ENCODE measurements around the gene TUBB.

Gene TUBB

GRCh38 chr6:30684386-30685156 lies 35.6 kb upstream of the TUBB start:
- Mint-ChIP-seq H3K4me3 (peak overlapping the region; percentile 98), H3K9me3 (no peaks in the 10 kb centered on the region), H3K4me1 (peaks cover 52% of the 10 kb centered on the region), H3K27me3 (no peaks in the 10 kb centered on the region), H3K27ac (peak overlapping the region; percentile 92), H3K36me3 (peaks cover 40% of the 10 kb centered on the region)
- DNase-seq (ENCODE audit: low spot score in 2 of 2): no peak
- ATAC-seq (ENCODE audit: low read depth): no peak

- ATAC-seq (ENCODE audit: low read depth): no peak
- Mint-ChIP-seq H3K27ac (peak overlapping the region; percentile 90), H3K27me3 (no peaks in the 10 kb centered on the region), H3K4me3 (peak overlapping the region; percentile 98), H3K9me3 (no peaks in the 10 kb centered on the region), H3K36me3 (peaks cover 38% of the 10 kb centered on the region), H3K4me1 (peaks cover 53% of the 10 kb centered on the region)
- DNase-seq (ENCODE audit: low spot score in 2 of 2): no peak
Measured at GRCh38 chr6:30685157-30686008, 34.8 kb upstream of the TUBB start.

DNA sequence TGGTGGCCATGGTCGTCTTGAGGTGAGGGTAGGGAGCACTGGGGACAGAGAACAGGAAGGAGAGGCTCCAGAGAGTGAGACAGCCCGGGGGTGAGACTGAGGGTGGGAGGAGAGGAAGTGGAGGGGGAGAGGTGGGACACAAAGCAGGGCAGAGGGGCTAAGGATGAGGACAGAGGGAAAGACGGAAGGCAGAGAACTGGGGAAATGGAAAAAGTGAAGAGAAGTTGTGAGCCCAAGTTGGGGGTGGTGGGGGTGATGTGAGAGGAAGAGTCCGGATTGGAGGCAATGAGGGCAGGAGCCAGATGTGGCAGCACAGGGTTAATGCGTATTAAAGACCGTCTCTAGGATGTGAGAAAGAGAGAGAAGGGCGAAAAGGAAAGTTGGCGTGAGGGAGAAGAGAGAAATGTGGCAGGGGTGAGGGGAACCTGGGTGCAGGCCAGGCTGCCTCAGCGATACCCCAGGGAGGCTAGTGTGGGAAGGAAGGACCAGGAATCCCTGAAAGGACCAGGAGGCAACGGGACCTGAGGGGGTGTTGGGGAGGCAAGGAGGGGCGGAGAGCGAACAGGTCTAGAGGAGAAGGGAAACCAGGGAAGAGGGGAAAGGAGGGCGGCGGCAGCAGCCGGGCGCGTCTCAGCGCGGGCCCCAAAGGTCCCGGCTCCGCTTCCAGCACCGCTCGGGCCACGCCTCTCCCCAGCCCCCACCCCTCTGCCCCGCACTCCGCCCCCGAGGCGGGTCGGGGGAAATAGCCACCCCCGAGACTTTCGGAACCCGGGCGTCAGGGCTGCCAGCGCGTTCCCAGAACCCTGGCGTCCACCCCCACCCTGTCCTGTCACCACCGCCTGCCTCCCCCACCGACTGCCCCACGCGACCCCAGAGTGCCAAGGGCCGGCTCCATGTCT lies 33.9 kb upstream of the TUBB start, which contains the start of gene PPP1R18:
PPP1R18 (minus strand) TSS at position 637 of the 899 bp plus-strand sequence; CDS start at position 10, 627 bp downstream.
- H3K27ac Mint-ChIP-seq: peak within 1 kb of the TSS; percentile 90
- no peaks in the 10 kb centered on the region for H3K9me3 Mint-ChIP-seq
- ATAC-seq (ENCODE audit: low read depth): peak; percentile 45
- H3K36me3 Mint-ChIP-seq: peaks cover 34% of the 10 kb centered on the region
- peak within 1 kb of the TSS; percentile 98 for H3K4me3 Mint-ChIP-seq
- peak; percentile 71 to 73 for DNase-seq (ENCODE audit: low spot score in 2 of 2)
- H3K4me1 Mint-ChIP-seq: peaks cover 53% of the 10 kb centered on the region
- no peaks in the 10 kb centered on the region for H3K27me3 Mint-ChIP-seq

DNA sequence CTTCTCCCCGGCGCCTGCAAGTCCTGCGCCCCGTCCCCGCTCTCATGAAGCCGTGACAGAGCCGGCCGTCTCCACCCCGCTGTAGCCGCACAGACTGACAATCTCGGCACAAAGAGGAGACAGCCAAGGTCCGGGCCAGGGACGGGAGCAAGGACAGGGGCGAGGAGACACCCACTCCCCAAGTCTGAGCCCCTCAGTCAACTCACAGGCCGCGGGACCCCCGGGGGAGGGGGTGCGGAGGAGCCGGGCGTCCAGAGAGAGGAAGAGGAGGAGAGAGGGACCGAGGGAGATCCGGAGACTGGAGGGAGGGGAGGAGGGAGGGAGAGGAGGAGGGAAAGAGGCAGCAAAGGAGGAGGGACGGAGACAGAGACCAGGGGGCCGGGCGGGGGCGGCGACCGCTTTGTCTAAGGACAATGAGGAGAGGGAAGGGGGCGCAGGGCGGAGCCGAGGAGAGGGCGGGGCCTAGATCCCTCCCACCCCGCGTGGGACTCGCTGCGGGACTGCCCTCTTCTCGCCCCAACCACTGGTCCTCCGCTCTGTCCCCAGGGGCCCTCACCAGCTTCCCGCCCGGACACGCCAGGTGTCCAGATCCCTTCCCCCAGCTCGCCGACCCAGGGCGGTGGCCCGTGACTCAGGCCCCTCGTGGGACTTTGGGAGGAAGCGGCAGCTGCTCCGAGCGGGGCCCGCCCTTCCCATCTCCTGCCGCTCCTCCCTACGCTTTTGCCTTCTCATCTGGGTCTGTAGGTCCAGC lies 33.1 kb upstream of the TUBB start:
- Mint-ChIP-seq H3K27ac (peak overlapping the region; percentile 90), H3K36me3 (peaks cover 32% of the 10 kb centered on the region), H3K27me3 (no peaks in the 10 kb centered on the region), H3K4me3 (peak overlapping the region; percentile 98), H3K4me1 (peaks cover 52% of the 10 kb centered on the region), H3K9me3 (no peaks in the 10 kb centered on the region)
- DNase-seq (ENCODE audit: low spot score in 2 of 2) (peak; percentile 77 to 81), ATAC-seq (ENCODE audit: low read depth) (peak; percentile 41)

- Mint-ChIP-seq H3K27me3 (no peaks in the 10 kb centered on the region), H3K36me3 (peaks cover 27% of the 10 kb centered on the region), H3K27ac (peak overlapping the region; percentile 90), H3K9me3 (no peaks in the 10 kb centered on the region), H3K4me3 (peak overlapping the region; percentile 98), H3K4me1 (peaks cover 48% of the 10 kb centered on the region)
- ATAC-seq (ENCODE audit: low read depth): no peak
- peak in 1 of 2 donors; percentile 42 for DNase-seq (ENCODE audit: low spot score in 2 of 2)
Measured at GRCh38 chr6:30687659-30688431, 32.3 kb upstream of the TUBB start.

DNA sequence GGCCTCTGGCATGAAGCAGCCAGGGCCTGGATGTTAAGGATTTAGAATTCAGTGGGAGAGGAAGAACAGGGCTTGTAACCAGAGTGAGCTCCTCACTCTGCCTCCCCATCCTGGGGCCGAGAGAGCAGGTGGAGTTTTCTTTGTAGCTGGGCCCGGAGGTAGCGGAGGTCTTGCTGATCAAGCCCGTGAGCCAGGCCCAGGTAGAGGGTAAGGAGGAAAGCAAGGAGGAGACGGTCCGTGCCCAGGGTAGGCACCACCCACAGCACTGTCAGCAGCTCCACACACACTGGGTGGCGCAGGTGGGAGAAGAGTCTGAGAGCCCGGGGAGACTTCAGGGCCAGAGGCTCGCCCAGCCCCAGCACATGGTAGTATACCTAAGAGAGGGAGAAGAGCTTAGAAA lies 31.6 kb upstream of the TUBB start:
- Mint-ChIP-seq H3K27ac (peak overlapping the region; percentile 90), H3K4me3 (peak overlapping the region; percentile 98), H3K36me3 (peaks cover 24% of the 10 kb centered on the region), H3K9me3 (no peaks in the 10 kb centered on the region), H3K27me3 (no peaks in the 10 kb centered on the region), H3K4me1 (peaks cover 47% of the 10 kb centered on the region)
- ATAC-seq (ENCODE audit: low read depth) (peak; percentile 38), DNase-seq (ENCODE audit: low spot score in 2 of 2) (peak in 1 of 2 donors; percentile 50)

DNA sequence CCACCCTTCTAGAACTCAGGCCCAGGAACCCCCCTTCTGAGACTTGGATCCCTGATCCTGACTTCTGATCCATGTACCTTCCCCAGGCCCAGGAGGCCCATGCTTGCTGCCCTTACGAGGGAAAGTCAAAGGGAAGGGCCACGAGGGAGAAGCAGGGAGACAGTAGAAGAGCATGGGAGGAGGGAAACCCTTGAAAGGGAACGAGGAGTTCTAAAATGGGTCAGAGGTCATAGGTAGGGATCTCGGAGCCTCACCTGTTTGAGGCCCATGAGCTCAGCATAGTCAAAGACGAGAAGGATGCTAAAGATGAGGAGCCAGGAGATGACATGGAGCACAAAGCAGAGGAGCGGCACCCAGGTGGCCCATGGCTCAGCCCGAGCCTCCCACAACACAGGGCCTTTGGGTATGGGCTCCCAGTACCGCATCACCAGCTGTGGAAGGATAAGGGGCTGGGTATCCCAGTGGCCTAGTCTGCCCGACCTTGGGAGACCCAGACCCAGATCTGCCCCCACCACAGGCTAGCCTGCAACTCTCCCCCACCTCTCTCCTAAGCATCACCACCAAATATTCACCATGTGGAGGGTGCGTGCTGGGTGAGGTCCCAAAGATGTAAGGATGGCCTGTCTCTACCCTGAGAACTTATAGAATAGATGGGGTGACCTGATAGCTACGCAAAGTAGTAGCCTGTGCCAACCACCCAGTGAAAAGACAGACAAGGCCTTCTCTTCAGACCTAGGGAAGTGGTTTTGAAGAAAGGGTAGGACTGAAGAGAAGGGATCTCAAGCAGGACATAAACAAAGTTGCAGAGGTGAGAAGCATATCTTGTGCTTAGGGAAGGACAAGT lies 30.9 kb upstream of the TUBB start:
- Mint-ChIP-seq H3K36me3 (peaks cover 17% of the 10 kb centered on the region), H3K27me3 (no peaks in the 10 kb centered on the region), H3K27ac (peak overlapping the region; percentile 90), H3K4me1 (peaks cover 47% of the 10 kb centered on the region), H3K4me3 (peak overlapping the region; percentile 98), H3K9me3 (no peaks in the 10 kb centered on the region)
- DNase-seq (ENCODE audit: low spot score in 2 of 2) (no peak), ATAC-seq (ENCODE audit: low read depth) (no peak)

- H3K9me3 Mint-ChIP-seq: no peaks in the 10 kb centered on the region
- no peaks in the 10 kb centered on the region for H3K27me3 Mint-ChIP-seq
- H3K36me3 Mint-ChIP-seq: peaks cover 13% of the 10 kb centered on the region
- ATAC-seq (ENCODE audit: low read depth): no peak
- peak overlapping the region; percentile 98 for H3K4me3 Mint-ChIP-seq
- peak overlapping the region; percentile 90 for H3K27ac Mint-ChIP-seq
- no peak for DNase-seq (ENCODE audit: low spot score in 2 of 2)
- H3K4me1 Mint-ChIP-seq: peaks cover 46% of the 10 kb centered on the region
Measured at GRCh38 chr6:30689985-30690384, 30.2 kb upstream of the TUBB start.

DNA sequence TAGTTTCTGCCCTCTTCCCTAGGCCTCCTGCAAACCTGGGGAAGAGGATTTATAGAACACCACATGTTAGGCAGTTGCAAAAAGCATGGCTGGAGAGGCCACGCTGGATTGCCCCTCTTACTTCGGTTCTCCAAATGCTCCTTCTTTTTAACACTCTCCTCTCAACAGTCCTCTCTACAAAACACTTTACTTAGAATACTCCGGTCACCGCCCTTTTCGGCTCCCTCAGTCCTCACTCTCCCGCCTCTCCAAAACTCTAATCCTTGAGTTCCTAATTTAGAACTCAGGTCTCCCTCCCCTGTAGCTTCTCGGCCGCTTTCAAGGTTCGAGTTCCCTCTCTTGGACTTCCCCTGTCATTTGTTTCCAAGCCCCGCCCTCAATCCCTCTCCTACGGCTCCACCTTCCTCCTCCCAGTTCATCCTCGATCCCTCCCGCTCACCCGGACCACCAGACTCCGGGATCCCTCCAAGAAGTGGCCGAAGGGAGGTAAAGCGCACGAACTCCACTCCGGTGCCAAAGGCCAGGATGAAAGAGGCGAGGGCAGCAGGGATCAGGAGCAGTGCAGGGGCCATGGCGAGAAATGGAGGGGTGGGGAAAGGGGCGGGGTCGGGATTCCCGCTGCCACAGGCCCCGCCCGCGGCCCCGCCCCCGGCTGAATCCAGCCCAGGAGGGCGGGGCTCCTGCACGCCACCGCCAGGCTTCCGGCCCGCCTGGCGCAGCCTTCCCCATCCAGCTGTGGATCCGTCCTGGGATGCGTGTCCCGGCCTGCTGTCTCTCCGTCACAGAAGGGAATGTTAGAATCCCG lies 29.5 kb upstream of the TUBB start, which contains the start of gene NRM:
NRM (minus strand) TSS at position 582 of the 805 bp plus-strand sequence; CDS start at position 572, 10 bp downstream.
- Mint-ChIP-seq H3K9me3 (no peaks in the 10 kb centered on the region), H3K4me1 (peaks cover 41% of the 10 kb centered on the region), H3K36me3 (peaks cover 7% of the 10 kb centered on the region), H3K27ac (peak within 1 kb of the TSS; percentile 90), H3K27me3 (no peaks in the 10 kb centered on the region), H3K4me3 (peak within 1 kb of the TSS; percentile 98)
- DNase-seq (ENCODE audit: low spot score in 2 of 2): peak; percentile 45 to 46
- ATAC-seq (ENCODE audit: low read depth): peak; percentile 6

DNA sequence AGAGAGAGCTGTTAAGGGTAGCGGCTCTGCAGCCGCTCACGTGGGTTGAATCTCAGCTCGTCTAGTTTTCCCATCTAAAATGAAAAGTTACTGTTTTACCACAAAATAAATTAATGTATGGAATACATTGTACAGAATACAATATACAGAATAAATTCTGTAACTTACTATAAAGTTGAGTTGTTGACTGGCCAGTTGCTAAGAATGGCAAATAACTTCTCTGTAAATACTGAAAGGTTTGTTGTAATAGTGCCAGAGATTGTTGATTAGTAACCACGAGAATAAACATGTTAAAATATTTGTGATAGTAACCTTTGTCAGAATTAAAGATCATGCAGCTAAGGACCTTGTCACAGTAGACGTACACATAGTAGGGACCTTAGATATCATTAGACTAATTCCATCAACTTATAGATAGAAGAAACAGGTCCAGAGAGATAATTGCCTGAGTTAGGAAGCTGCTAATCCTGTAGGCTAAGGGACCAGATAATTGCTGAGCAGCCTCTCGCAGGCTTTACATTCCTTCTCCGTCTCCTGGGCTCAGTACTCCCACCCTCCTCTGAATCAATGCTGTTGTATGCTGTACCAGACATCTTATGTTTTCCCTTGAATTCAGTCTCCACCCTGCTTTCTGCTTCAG lies 28.8 kb upstream of the TUBB start:
- Mint-ChIP-seq H3K4me3 (peak overlapping the region; percentile 98), H3K36me3 (peaks cover 1% of the 10 kb centered on the region), H3K27me3 (no peaks in the 10 kb centered on the region), H3K27ac (peak overlapping the region; percentile 10), H3K9me3 (no peaks in the 10 kb centered on the region), H3K4me1 (peaks cover 41% of the 10 kb centered on the region)
- no peak for ATAC-seq (ENCODE audit: low read depth)
- no peak for DNase-seq (ENCODE audit: low spot score in 2 of 2)

DNA sequence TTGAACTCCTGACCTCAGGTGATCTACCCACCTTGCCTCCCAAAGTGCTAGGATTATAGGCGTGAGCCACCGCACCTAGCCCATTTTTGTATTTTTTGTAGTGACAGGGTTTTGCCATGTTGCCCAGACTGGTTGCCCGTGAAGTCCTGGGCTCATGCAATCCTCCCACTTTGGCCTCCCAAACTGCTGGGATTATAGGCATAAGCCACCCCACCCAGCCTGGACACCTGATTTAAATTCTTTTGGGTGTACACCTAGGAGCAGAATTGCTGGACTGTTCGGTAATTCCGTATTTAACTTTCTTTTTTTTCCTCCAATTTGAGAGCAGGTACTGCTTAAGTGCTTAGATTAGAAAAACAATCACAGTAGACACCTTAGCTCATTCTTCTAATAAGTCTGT lies 23.7 kb upstream of the TUBB start:
- ATAC-seq (ENCODE audit: low read depth) (no peak), DNase-seq (ENCODE audit: low spot score in 2 of 2) (no peak)
- Mint-ChIP-seq H3K27me3 (no peaks in the 10 kb centered on the region), H3K36me3 (no peaks in the 10 kb centered on the region), H3K4me1 (peaks cover 6% of the 10 kb centered on the region), H3K9me3 (no peaks in the 10 kb centered on the region), H3K4me3 (no peak overlapping the region), H3K27ac (no peak overlapping the region)

Data from memory B cell (primary cell).